T-helper 9 cell (primary cell): ENCODE results near the gene ENTPD8.
"Not testable (repeated sequence)": the region's sequence is repeated elsewhere in the genome, so short reads cannot be mapped to it uniquely, and the experiment has no call there.

Experiments
- DNase-seq: peaks from one replicate; pipeline ENCODE4 v3.0.0-alpha.2; 2020

Gene ENTPD8

GRCh38 chr9:137458194-137459151, 17.3 kb upstream of the ENTPD8 start:
- no peak for DNase-seq

- DNase-seq, result no peak
Measured at GRCh38 chr9:137457406-137458193, 16.4 kb upstream of the ENTPD8 start.

- no peak for DNase-seq
Measured at GRCh38 chr9:137456864-137457405, 15.8 kb upstream of the ENTPD8 start.

- no peak for DNase-seq
Measured at GRCh38 chr9:137456061-137456863, 15.1 kb upstream of the ENTPD8 start.

DNA sequence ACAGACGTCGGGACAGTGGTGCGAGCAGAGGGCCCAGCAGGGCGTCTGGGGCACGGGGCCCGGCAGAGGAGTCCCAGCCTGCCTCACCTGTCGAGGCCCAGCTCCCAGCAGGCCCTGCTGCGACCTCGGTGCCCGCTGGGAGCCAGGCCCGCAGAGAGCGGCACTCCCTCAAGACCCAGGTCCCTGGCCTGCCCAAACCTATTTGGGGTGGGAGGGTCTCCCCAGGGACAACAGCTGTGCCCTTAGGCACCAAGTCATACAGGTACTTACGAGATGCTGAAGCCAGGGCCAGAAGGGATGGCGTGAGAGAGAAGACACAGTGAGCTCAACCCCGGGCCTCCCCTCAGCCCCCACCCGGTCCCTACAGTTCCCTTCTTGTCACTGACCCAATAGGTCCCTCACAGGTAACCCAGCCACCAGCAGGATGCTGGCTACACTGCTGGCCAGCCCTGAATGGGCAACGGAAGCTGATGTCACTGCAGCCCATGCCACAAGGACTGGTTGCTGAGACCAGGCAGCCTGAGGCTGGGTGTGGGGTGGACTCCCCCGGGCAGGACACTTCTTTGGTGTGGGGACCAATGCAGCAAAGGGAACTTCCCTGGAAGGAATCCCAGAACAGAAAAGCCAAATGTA, 14.3 kb upstream of the ENTPD8 start:
- DNase-seq, result no peak

DNA sequence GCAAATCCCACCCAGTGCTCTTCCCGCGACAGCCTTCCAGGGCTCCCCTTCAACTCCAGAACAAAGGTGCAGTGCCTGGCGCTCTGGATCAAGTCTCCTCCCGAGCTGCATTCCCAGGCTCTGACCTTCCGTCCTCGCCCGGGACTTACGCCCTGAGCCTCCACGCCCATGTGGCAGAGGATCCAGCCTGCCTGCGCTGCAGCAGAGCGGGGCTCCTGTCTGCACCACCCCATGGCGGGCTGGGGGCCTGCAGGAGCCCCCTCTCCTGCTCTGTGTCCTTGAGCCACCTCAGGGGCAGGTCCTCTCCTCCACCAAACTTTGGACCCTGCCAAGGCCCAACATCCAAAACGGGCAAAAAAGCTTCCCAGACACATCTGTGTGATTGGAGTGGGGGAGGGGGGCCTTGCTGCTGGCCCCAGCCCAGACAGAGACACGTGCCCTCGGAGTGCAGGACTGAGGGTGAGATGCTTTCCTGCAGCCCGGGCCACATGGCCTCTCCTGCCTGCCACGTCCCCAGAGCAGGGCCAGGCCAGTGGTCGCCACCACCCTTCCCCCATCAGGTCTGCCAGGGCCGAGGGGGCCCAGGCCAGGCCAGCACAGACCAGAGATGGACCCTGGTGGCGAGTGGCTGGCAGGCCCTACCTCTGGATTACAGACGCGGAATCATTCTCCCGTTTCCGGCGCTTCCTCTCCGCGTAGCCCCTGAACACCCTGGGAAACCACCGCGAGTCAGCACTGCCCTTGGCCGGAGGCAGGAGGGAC, 13.6 kb upstream of the ENTPD8 start:
- DNase-seq, result no peak

- peak; percentile 3 for DNase-seq
Measured at GRCh38 chr9:137454145-137454596, 13.0 kb upstream of the ENTPD8 start.

DNA sequence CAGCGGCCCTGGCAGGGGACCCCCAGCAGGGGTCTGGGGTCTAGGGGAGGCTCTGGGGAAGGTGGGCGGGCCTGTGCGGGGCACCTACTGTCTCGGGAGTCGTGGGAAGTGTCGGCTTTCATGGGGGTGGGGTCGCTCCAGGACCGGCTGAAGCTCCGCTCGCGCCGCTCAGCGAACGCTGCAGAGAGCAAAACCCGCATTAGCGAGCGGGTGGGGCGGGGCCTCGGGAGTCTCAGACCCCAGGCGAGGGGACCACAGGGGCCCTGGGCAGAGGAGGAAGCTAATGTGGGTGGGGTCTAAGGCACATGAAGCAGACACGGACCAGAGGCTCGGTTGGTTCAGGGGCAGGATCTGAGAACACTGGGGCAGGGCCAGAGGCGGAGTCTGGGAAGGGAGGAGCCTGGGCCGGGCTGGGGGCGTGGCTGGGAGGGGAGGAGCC, 12.5 kb upstream of the ENTPD8 start:
- DNase-seq, result peak; percentile 54

DNA sequence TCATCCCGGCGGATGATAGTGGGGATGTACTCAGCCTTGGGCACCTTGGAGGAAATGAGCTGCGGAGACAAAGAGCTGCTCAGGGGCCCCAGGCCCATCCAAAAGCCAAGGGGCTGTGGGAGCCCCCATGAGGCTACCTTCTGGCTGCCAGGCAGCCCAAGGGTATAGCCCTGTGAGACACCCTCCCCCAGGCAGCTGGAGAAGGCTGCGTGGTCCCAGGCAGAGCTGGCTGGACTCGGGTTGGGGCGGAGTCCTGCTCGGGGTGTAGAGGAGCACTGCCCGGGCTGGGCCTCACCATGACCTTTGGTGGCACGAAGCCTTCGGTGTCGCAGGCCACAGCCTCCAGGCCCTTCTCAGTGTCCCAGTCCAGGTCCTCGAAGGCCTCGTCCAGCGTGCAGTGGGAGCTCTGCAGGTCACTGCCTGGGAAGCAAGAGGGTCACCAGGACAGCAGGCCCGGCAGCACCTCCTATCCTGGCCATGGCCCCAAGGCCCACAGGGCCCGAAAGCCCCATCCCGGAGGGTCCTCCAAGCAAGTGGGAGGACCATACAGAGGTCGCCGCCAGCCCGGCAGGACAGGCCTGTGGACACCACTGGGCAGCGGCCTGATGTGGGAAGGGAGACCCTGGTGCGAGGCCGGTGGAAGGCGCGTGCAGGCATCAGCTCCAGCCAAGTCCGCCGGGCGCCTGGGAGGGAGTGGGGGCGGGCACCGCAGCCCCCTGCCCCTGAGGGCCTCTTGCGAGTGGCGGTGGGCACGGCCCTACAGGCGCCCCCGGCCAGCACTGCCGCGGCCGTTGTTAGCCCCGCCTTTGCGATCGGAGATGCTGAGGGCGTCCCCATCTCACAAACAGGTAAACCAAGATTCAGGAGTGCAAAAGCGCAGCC, 11.8 kb upstream of the ENTPD8 start:
- no peak for DNase-seq

GRCh38 chr9:137452006-137452760, 11.0 kb upstream of the ENTPD8 start:
- no peak for DNase-seq

GRCh38 chr9:137451264-137452005, 10.3 kb upstream of the ENTPD8 start:
- not testable (repeated sequence) for DNase-seq

- DNase-seq, result not testable (repeated sequence)
Measured at GRCh38 chr9:137450539-137451222, 9.5 kb upstream of the ENTPD8 start.

DNA sequence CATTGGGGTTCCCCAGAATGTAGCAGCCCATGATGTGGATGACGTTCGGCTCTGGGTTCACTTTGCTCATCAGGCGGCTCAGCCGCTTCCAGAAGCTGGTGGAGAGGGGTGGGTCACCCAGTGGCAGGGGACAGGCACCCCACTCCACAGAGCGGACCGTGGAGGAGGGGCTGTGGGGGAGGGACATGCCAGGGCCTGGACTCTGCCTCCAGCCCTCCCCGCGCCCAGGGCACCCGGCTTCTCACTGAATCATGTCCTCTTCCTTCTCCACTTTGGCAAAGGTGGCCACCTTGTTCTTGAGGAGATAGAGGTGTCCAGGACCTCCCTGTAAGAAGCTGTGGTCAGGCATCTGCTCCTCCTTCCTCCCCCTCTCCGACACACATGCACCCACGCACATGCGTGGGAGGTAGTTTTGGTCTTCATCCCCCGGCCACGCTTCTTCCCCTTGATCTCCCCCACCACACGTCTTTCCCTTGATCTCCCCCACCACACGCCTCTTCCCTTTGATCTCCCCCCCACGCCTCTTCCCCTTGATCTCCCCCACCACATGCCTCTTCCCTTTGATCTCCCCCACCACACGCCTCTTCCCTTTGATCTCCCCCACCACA, 8.9 kb upstream of the ENTPD8 start:
- no peak for DNase-seq

DNA sequence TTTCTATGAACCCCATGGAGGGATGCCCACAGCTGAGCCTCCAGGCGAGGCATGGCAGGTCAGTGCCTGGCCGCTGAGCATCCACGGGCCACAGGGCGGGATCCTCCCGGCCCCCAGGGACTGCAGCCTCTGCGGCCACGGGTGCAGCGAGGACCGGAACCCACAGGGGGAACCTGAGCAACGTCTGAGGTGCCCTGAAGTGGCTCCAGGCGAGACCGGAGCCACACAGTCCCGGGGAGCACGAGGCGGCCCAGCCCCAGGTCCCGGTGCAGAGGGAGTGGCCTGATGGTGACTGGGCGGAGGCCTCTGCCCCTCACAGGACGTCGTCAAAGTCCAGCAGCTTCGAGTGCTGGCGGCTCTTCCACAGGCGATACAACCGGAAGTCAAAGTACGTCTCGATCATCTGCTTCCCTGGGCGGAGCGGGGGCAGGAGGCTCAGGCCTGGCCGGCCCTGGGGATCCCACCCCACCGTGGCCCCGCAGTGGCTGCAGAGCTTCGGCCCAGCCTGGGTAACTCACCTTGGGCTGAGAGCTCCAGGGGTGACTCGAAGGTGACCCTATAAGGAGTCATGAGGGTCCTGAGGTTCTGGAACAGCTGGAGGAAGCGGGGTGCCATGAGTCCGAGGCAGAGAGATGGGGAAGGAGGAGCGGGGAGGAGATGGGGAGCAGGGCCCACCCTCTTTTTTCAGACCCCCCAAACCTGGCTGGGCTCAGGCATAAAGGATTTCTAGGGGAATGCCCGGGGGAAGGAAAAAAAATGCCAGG, 8.1 kb upstream of the ENTPD8 start:
- DNase-seq, result no peak

- DNase-seq, result no peak
Measured at GRCh38 chr9:137448602-137448962, 7.4 kb upstream of the ENTPD8 start.

- DNase-seq, result no peak
Measured at GRCh38 chr9:137447722-137448601, 6.8 kb upstream of the ENTPD8 start.
